PC-9 (cell line): Measurements from ENCODE around the gene LRRC71. TPM values are rescaled to one million over a fixed set of nuclear protein-coding genes. Genes with fewer than 3 reads are reported as not detected.

Source experiments
- BruUV-seq: library from RNA; stranded (reverse); fragments of 400-500 nt; replicated peaks from 2 replicates; lab custom pipeline; 2021; lab: Mats Ljungman, UMichigan
- CTCF ChIA-PET: fragments of 300-600 bp; sonication (Branson Sonifier 250); formaldehyde crosslinking; loops from one replicate; lab custom pipeline; 2022; ENCODE audit warnings: antibody characterized with exemption; lab: Charles Lee
- POLR2A ChIA-PET: fragments of 300-600 bp; sonication (Branson Sonifier 250); formaldehyde crosslinking; loops from one replicate; lab custom pipeline; 2022; ENCODE audit warnings: antibody characterized with exemption; ENCODE audit not compliant: unreplicated experiment; lab: Charles Lee
- DNase-seq, 2 experiments: peaks; one replicate each; pipeline versions ENCODE4 v3.0.0 to v3.0.0-alpha.2; 2015 to 2022; ENCODE audit warnings: mixed read lengths in 1 of 2
- H2AFZ ChIP-seq: fragments of 200-600 bp; sonication (generic); 2 replicates; pipeline ENCODE4 v1.8.1; 2017; ENCODE audit warnings: antibody characterized with exemption
- H3F3A ChIP-seq: fragments of 200-600 bp; sonication (generic); 2 replicates; pipeline ENCODE4 v1.8.1; 2017; ENCODE audit warnings: antibody characterized with exemption, mild to moderate bottlenecking, low read depth; ENCODE audit not compliant: insufficient read depth
- H3K27ac ChIP-seq: fragments of 200-600 bp; sonication (generic); 2 replicates; pipeline ENCODE4 v1.6.1; 2016; ENCODE audit warnings: mixed run types
- H3K27me3 ChIP-seq: fragments of 200-600 bp; sonication (generic); 2 replicates; pipeline ENCODE4 v1.6.1; 2016; ENCODE audit warnings: low read depth, mixed run types; ENCODE audit not compliant: insufficient read depth
- H3K36me3 ChIP-seq: fragments of 200-600 bp; sonication (generic); 2 replicates; pipeline ENCODE4 v1.6.1; 2016; ENCODE audit warnings: low read depth, mixed run types
- H3K4me1 ChIP-seq: fragments of 200-600 bp; sonication (generic); replicated peaks from 2 replicates; pipeline ENCODE4 v1.6.1; 2016; ENCODE audit warnings: mixed run types; ENCODE audit not compliant: insufficient read depth
- H3K4me2 ChIP-seq: fragments of 200-600 bp; sonication (generic); 2 replicates; pipeline ENCODE4 v1.6.1; 2017; ENCODE audit warnings: mixed run types
- H3K4me3 ChIP-seq: fragments of 200-600 bp; sonication (generic); 2 replicates; pipeline ENCODE4 v1.6.1; 2016; ENCODE audit warnings: mixed run types
- H3K79me2 ChIP-seq: fragments of 200-600 bp; sonication (generic); 2 replicates; pipeline ENCODE4 v1.6.1; 2017; ENCODE audit warnings: low read depth, mixed run types
- H3K9me2 ChIP-seq: fragments of 200-600 bp; sonication (generic); 2 replicates; pipeline ENCODE4 v1.8.1; 2017; ENCODE audit warnings: mild to moderate bottlenecking; ENCODE audit not compliant: insufficient read depth
- H3K9me3 ChIP-seq: fragments of 200-600 bp; sonication (generic); 2 replicates; pipeline ENCODE4 v1.8.1; 2016; ENCODE audit warnings: low read depth; ENCODE audit not compliant: insufficient read depth
- H4K20me1 ChIP-seq: fragments of 200-600 bp; sonication (generic); 2 replicates; pipeline ENCODE4 v1.8.1; 2017; ENCODE audit not compliant: insufficient read depth
- CTCF ChIP-seq: fragments of 200-600 bp; sonication (generic); conservative IDR thresholded peaks from 2 replicates; pipeline ENCODE4 v1.6.1; 2017; ENCODE audit warnings: mixed run types, antibody characterized with exemption, mild to moderate bottlenecking, moderate library complexity
- EZH2 ChIP-seq: fragments of 200-600 bp; sonication (generic); IDR thresholded peaks from 2 replicates; pipeline ENCODE4 v1.8.0; 2017; ENCODE audit warnings: antibody characterized with exemption, low read depth
- intact Hi-C: fragments of 100-400 bp; cut with micrococcal nuclease; formaldehyde crosslinking; loops from one replicate; pipeline ENCODE4 v1.10.0; 2022; ENCODE audit not compliant: unreplicated experiment
- total RNA-seq: library from RNA; stranded (reverse); gene quantifications from 2 replicates; pipeline ENCODE4 v1.2.3, GENCODE V29; 2021

Gene LRRC71
- total RNA-seq, 1 experiment from 2014 or later, result not detected

GRCh38 chr1:156944848-156945247 lies 24.4 kb downstream of the LRRC71 start:
- H3K4me2 ChIP-seq, result no peak overlapping the region
- no peak overlapping the region for H2AFZ ChIP-seq
- H3K9me3 ChIP-seq, result no peaks in the 10 kb centered on the region
- no peaks in the 10 kb centered on the region for H3K79me2 ChIP-seq
- H3F3A ChIP-seq, result no peaks in the 10 kb centered on the region; the same call in 1 of the 2 replicates
- no TSS peak for BruUV-seq
- no peaks in the 10 kb centered on the region for H3K27me3 ChIP-seq
- H3K9me2 ChIP-seq, result no peaks in the 10 kb centered on the region
- no peak overlapping the region for H3K4me3 ChIP-seq
- POLR2A ChIA-PET, result no interaction called here
- H3K27ac ChIP-seq, result no peak overlapping the region
- peaks cover 8% of the 10 kb centered on the region; the same call in 1 of the 2 replicates for H3K4me1 ChIP-seq
- CTCF ChIA-PET, result no interaction called here
- intact Hi-C loops, result no loop called here
- H4K20me1 ChIP-seq, result no peaks in the 10 kb centered on the region
- peaks cover 7% of the 10 kb centered on the region for H3K36me3 ChIP-seq
- no peak for DNase-seq
- TF ChIP-seq CTCF (no peak), EZH2 (no peak)

GRCh38 chr1:156945881-156946661 lies 25.6 kb downstream of the LRRC71 start:
- Histone ChIP-seq H3K27ac (no peak overlapping the region), H3K4me1 (peaks cover 8% of the 10 kb centered on the region; the same call in 1 of the 2 replicates), H3K27me3 (no peaks in the 10 kb centered on the region), H2AFZ (no peak overlapping the region), H3K9me2 (no peaks in the 10 kb centered on the region), H3K4me2 (no peak overlapping the region), H3K36me3 (peaks cover 11% of the 10 kb centered on the region), H3K79me2 (no peaks in the 10 kb centered on the region), H3F3A (no peaks in the 10 kb centered on the region; the same call in 1 of the 2 replicates), H4K20me1 (no peaks in the 10 kb centered on the region), H3K4me3 (no peak overlapping the region), H3K9me3 (no peaks in the 10 kb centered on the region)
- ChIA-PET POLR2A (interaction anchor here (0.6 kb wide), 1 partner anchor 111 kb away, joined by 3 read pairs; no protein-coding TSS in a partner anchor), CTCF (interaction anchor here (0.6 to 1.6 kb wide), 2 partner anchors 13 to 97 kb away, joined by 4 to 11 read pairs; no protein-coding TSS in a partner anchor)
- intact Hi-C loops, result no loop called here
- DNase-seq, result peak; percentile 50 to 58
- TF ChIP-seq EZH2, result no peak
- TF ChIP-seq CTCF, result no peak
- no TSS peak for BruUV-seq

- no TSS peak for BruUV-seq
- ChIA-PET POLR2A (no interaction called here), CTCF (interaction anchor here (1.6 kb wide), 1 partner anchor 12 kb away, joined by 4 read pairs; no protein-coding TSS in a partner anchor)
- Histone ChIP-seq H3K36me3 (peaks cover 11% of the 10 kb centered on the region), H4K20me1 (no peaks in the 10 kb centered on the region), H3K9me2 (no peaks in the 10 kb centered on the region), H3K27ac (no peak overlapping the region), H3K27me3 (no peaks in the 10 kb centered on the region), H3F3A (no peaks in the 10 kb centered on the region; the same call in 1 of the 2 replicates), H3K9me3 (no peaks in the 10 kb centered on the region), H3K4me3 (no peak overlapping the region), H3K79me2 (no peaks in the 10 kb centered on the region), H3K4me1 (peaks cover 8% of the 10 kb centered on the region; the same call in 1 of the 2 replicates), H3K4me2 (no peak overlapping the region), H2AFZ (no peak overlapping the region)
- TF ChIP-seq CTCF (no peak), EZH2 (no peak)
- no peak for DNase-seq
- intact Hi-C loops, result no loop called here
Observed at GRCh38 chr1:156947127-156947526, 26.7 kb downstream of the LRRC71 start.
